K562 (cell line): ENCODE measurements around the gene DMAC2. TPM values are rescaled to one million over a fixed set of nuclear protein-coding genes. Genes with fewer than 3 reads are reported as not detected.

Source experiments
- ADNP ChIP-seq: fragments of 200-800 bp; sonication (Bioruptor generic); IDR thresholded peaks from 2 replicates; pipeline ENCODE4 v1.6.1; 2016; ENCODE audit warnings: missing genetic modification characterization, missing compliant biosample characterization
- ATF7 ChIP-seq: fragments of 450-650 bp; IDR thresholded peaks from 2 replicates; pipeline ENCODE4 v1.7.1; 2014; ENCODE audit warnings: mild to moderate bottlenecking, moderate library complexity
- CSDE1 ChIP-seq, 2 experiments: fragments of 450-650 bp; IDR thresholded peaks; 2 replicates each; pipeline ENCODE4 v1.6.1; 2016; ENCODE audit warnings: mild to moderate bottlenecking in 1 of 2
- HDAC1 ChIP-seq, 2 experiments: fragments of 450-650 bp; IDR thresholded peaks; 2 replicates each; pipeline ENCODE4 v1.6.1; 2016 to 2017; ENCODE audit warnings: inconsistent platforms in 1 of 2, mild to moderate bottlenecking in 1 of 2, moderate library complexity in 1 of 2
- HDAC8 ChIP-seq: fragments of 450-650 bp; IDR thresholded peaks from 2 replicates; pipeline ENCODE4 v1.6.1; 2016; ENCODE audit warnings: mild to moderate bottlenecking, missing genetic modification characterization, moderate library complexity, missing compliant biosample characterization
- JUND ChIP-seq, 2 experiments: IDR thresholded peaks; 2 replicates in 1 of 2; 3 replicates in 1 of 2; pipeline ENCODE4 v1.6.1; 2011; ENCODE audit warnings: borderline replicate concordance in 2 of 2, low read depth in 2 of 2, low read length in 2 of 2, improper control_type of control experiment in 1 of 2, missing biosample characterization in 1 of 2, missing genetic modification characterization in 1 of 2, missing genetic modification reagents in 1 of 2
- LARP7 ChIP-seq: fragments of 450-650 bp; IDR thresholded peaks from 2 replicates; pipeline ENCODE4 v1.6.1; 2016
- MAZ ChIP-seq, 2 experiments: fragments of 450-650 bp in 1 of 2; sonication (generic) in 1 of 2; formaldehyde crosslinking; IDR thresholded peaks in 1 of 2; conservative IDR thresholded peaks in 1 of 2; 2 replicates each; pipeline versions ENCODE4 v1.4.0 to v1.5.0; 2020; ENCODE audit warnings: mild to moderate bottlenecking in 1 of 2, missing genetic modification reagents in 1 of 2
- MCM7 ChIP-seq, 2 experiments: fragments of 450-650 bp; IDR thresholded peaks; 2 replicates each; pipeline ENCODE4 v1.6.1; 2016 to 2018
- MECOM ChIP-seq: fragments of 250-450 bp; sonication (Bioruptor Pico); IDR thresholded peaks from 2 replicates; pipeline ENCODE4 v1.8.0; 2022; ENCODE audit warnings: inconsistent platforms
- NRF1 ChIP-seq, 2 experiments: fragments of 450-650 bp; IDR thresholded peaks in 1 of 2; conservative IDR thresholded peaks in 1 of 2; 2 replicates each; pipeline ENCODE4 v1.6.1; 2014; ENCODE audit warnings: mild to moderate bottlenecking in 2 of 2
- PPARD ChIP-seq: fragments of 250-450 bp; sonication (Bioruptor Pico); IDR thresholded peaks from 2 replicates; pipeline ENCODE4 v1.8.0; 2022; ENCODE audit warnings: inconsistent platforms, mild to moderate bottlenecking, moderate library complexity
- RFX1 ChIP-seq: fragments of 450-650 bp; IDR thresholded peaks from 2 replicates; pipeline ENCODE4 v1.6.1; 2016; ENCODE audit warnings: mild to moderate bottlenecking, moderate library complexity
- SMAD3 ChIP-seq: fragments of 450-650 bp; formaldehyde crosslinking; conservative IDR thresholded peaks from 2 replicates; pipeline ENCODE4 v1.4.0; 2020; ENCODE audit warnings: mild to moderate bottlenecking
- TRIM28 ChIP-seq: fragments of 450-650 bp; IDR thresholded peaks from 2 replicates; pipeline ENCODE4 v1.6.1; 2017
- XRCC5 ChIP-seq: fragments of 200-400 bp; formaldehyde crosslinking; IDR thresholded peaks from 2 replicates; pipeline ENCODE4 v1.6.1; 2017; ENCODE audit warnings: low read depth, mild to moderate bottlenecking, low read length
- ZBTB7A ChIP-seq: IDR thresholded peaks from 2 replicates; pipeline ENCODE4 v1.6.1; 2011; ENCODE audit warnings: low read depth, mild to moderate bottlenecking, low read length, moderate library complexity, borderline replicate concordance; ENCODE audit not compliant: control insufficient read depth
- ZNF124 ChIP-seq: sonication (generic); formaldehyde crosslinking; IDR thresholded peaks from 2 replicates; pipeline ENCODE4 v1.8.1; 2022; ENCODE audit warnings: missing genetic modification reagents
- ZNF133 ChIP-seq: fragments of 250-450 bp; sonication (Bioruptor Pico); IDR thresholded peaks from 2 replicates; pipeline ENCODE4 v1.4.0; 2020; ENCODE audit warnings: mild to moderate bottlenecking
- ZNF444 ChIP-seq: fragments of 250-450 bp; sonication (Bioruptor Pico); IDR thresholded peaks from 2 replicates; pipeline ENCODE4 v1.4.0; 2020; ENCODE audit warnings: mild to moderate bottlenecking, moderate library complexity
- polyA plus RNA-seq, 8 experiments: library from polyadenylated mRNA; depleted of rRNA in 4 of 8; stranded (reverse) in 5 of 8; unstranded in 3 of 8; fragments of >200 nt; fragmentation: Nextera tagmentation in 2 of 8; fragmentation: Illumina TruSeq in 1 of 8; extraction: Ambion mirVana in 2 of 8; extraction: Trizol in 1 of 8; gene quantifications; 2 replicates each; pipeline versions ENCODE4 v1.2.1 to v1.2.3, GENCODE V29; 2011 to 2014; ENCODE audit warnings: inconsistent platforms in 1 of 8, missing spikeins in 1 of 8
- total RNA-seq, 7 experiments: library from RNA; depleted of rRNA in 6 of 7; stranded (reverse); fragments of >200 nt in 6 of 7; fragmentation: Illumina TruSeq in 2 of 7; extraction: Trizol in 2 of 7; gene quantifications; 2 replicates each; pipeline versions ENCODE4 v1.2.1 to v1.2.3, GENCODE V29; 2011 to 2021; ENCODE audit warnings: low replicate concordance in 1 of 7
- TF ChIP-seq, protein P1 (sequence below): fragments of 200-800 bp; sonication (Bioruptor generic); IDR thresholded peaks from 2 replicates; pipeline ENCODE4 v1.6.1; 2017; ENCODE audit warnings: missing genetic modification characterization, missing compliant biosample characterization
- TF ChIP-seq, protein P2 (sequence below), 2 experiments: fragments of 250-450 bp in 1 of 2; fragments of 450-650 bp in 1 of 2; sonication (Bioruptor Pico) in 1 of 2; IDR thresholded peaks; 2 replicates each; pipeline versions ENCODE4 v1.6.1 to v1.8.0; 2016 to 2021; ENCODE audit warnings: mild to moderate bottlenecking in 2 of 2, moderate library complexity in 2 of 2, missing compliant biosample characterization in 1 of 2, missing genetic modification characterization in 1 of 2
- TF ChIP-seq, protein P3 (sequence below): sonication (generic); formaldehyde crosslinking; IDR thresholded peaks from 2 replicates; pipeline ENCODE4 v1.9.0; 2022; ENCODE audit warnings: mild to moderate bottlenecking, missing genetic modification reagents
- TF ChIP-seq, protein P4 (sequence below): sonication (generic); formaldehyde crosslinking; IDR thresholded peaks from 2 replicates; pipeline ENCODE4 v1.8.1; 2023; ENCODE audit warnings: mild to moderate bottlenecking, missing genetic modification reagents, moderate library complexity

The DMAC2 gene
- total and polyA plus RNA-seq, 9 of the 15 experiments (the other 6 are each of a cell fraction or from before 2014, with no cell fraction given), result 12.9 to 61.2 (median 43.1) TPM

DNA sequence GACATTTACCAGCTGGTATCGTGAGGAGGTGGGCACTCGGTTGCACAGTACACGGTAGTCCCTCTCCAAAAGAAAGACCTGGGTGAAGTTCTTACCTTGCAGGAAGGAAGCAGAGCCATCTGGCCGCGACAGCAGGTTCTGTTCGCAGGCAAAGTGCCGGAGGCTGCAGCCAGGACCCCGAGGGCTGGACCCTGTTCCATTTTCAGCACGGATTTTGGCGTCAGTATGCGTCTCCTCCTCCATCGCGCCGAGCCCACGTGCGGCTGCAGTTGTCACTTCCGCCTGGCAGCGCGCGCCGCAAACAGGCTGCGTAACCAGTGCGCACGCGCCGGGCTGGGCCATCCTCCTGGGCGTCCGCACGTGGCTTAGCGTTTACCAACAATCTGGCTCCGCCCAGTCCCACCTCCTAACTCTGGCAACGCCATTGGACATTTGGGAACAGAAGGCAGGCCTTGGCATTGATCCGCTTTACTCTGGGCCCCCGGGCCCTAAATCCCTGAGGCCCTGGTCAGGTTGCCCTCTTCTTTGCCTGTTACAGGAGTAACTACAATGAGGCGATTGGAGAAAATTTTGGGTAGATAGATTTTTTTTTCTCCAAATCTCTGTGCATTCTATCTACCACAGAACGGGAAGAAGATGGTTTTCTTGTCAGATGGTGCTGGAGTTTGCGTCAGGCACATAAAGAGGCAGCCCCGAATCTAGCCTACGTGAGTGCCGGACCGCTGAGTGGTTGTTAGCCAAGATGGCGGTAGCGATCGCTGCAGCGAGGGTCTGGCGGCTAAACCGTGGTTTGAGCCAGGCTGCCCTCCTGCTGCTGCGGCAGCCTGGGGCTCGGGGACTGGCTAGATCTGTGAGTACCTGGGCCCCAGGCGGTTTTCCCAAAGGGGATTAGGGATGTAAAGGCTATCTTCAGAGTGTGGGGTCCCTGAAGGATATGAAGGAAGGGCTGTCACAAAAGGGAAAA lies 42.3 kb downstream of the DMAC2 start, which contains the start of the genes BCKDHA and EXOSC5 (continued):
- TF ChIP-seq ZBTB7A (peak; percentile 25; the same call in 1 of the 2 replicates), NRF1 (conservative IDR thresholded peaks at IDR 0.05 in 1 of 2, IDR thresholded peaks at IDR 0.05 in 1 of 2) (peak; percentile 99 to 100), CSDE1 (IDR thresholded peaks at IDR 0.05) (peak in 1 of 2 experiments; percentile 33; a peak in 1 of 4 replicates), JUND (IDR thresholded peaks at IDR 0.05; ENCODE audit: borderline replicate concordance, low read depth, low read length) (peak; percentile 22), JUND (tag; IDR thresholded peaks at IDR 0.05; ENCODE audit: borderline replicate concordance, low read depth, low read length) (no peak), MCM7 (IDR thresholded peaks at IDR 0.05) (no peak), HDAC1 (IDR thresholded peaks at IDR 0.05) (peak; percentile 21 to 100; a peak in 3 of 4 replicates), ZNF124 (CRISPR knock-in tag) (no peak), MAZ (CRISPR knock-in tag; conservative IDR thresholded peaks at IDR 0.05 in 1 of 2, IDR thresholded peaks at IDR 0.05 in 1 of 2) (peak in 1 of 2 experiments; percentile 59; a peak in 3 of 4 replicates), SMAD3 (CRISPR knock-in tag) (0 out of 2 replicates have a peak, but pooled peaks have one; percentile 61), MECOM (CRISPR knock-in tag) (no peak), LARP7 (no peak), TRIM28 (no peak), XRCC5 (0 out of 2 replicates have a peak, but pooled peaks have one; percentile 27), ZNF444 (CRISPR knock-in tag) (no peak), RFX1 (no peak), PPARD (CRISPR knock-in tag) (no peak), HDAC8 (tag) (no peak), ATF7 (peak; percentile 80), ADNP (no peak), ZNF133 (CRISPR knock-in tag) (no peak)
- TF ChIP-seq, protein P1, sequence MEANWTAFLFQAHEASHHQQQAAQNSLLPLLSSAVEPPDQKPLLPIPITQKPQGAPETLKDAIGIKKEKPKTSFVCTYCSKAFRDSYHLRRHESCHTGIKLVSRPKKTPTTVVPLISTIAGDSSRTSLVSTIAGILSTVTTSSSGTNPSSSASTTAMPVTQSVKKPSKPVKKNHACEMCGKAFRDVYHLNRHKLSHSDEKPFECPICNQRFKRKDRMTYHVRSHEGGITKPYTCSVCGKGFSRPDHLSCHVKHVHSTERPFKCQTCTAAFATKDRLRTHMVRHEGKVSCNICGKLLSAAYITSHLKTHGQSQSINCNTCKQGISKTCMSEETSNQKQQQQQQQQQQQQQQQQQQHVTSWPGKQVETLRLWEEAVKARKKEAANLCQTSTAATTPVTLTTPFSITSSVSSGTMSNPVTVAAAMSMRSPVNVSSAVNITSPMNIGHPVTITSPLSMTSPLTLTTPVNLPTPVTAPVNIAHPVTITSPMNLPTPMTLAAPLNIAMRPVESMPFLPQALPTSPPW (CRISPR knock-in tag), result peak; percentile 50
- TF ChIP-seq, protein P2, sequence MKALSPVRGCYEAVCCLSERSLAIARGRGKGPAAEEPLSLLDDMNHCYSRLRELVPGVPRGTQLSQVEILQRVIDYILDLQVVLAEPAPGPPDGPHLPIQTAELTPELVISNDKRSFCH (CRISPR knock-in tag; IDR thresholded peaks at IDR 0.05), result no peak
- TF ChIP-seq, protein P2 (tag; IDR thresholded peaks at IDR 0.05), result peak; percentile 48; the same call in 1 of the 2 replicates
- TF ChIP-seq, protein P3, sequence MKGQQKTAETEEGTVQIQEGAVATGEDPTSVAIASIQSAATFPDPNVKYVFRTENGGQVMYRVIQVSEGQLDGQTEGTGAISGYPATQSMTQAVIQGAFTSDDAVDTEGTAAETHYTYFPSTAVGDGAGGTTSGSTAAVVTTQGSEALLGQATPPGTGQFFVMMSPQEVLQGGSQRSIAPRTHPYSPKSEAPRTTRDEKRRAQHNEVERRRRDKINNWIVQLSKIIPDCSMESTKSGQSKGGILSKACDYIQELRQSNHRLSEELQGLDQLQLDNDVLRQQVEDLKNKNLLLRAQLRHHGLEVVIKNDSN (CRISPR knock-in tag), result peak; percentile 97
- TF ChIP-seq, protein P4, sequence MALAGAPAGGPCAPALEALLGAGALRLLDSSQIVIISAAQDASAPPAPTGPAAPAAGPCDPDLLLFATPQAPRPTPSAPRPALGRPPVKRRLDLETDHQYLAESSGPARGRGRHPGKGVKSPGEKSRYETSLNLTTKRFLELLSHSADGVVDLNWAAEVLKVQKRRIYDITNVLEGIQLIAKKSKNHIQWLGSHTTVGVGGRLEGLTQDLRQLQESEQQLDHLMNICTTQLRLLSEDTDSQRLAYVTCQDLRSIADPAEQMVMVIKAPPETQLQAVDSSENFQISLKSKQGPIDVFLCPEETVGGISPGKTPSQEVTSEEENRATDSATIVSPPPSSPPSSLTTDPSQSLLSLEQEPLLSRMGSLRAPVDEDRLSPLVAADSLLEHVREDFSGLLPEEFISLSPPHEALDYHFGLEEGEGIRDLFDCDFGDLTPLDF, result 0 out of 2 replicates have a peak, but pooled peaks have one; percentile 16
